ENCODE results near the gene SNX14. TPM values are rescaled to one million over a fixed set of nuclear protein-coding genes. Genes with fewer than 3 reads are reported as not detected.
"Not testable (repeated sequence)": the region's sequence is repeated elsewhere in the genome, so short reads cannot be mapped to it uniquely, and the experiment has no call there.

The SNX14 gene
- total RNA-seq, 1 donor: 117 TPM

GRCh38 chr6:85537055-85537494, 56.6 kb downstream of the SNX14 start:
- H3K4me1 ChIP-seq (ENCODE audit: insufficient read depth, low read length): no peaks in the 10 kb centered on the region
- no peak for DNase-seq (ENCODE audit: insufficient read length, low spot score, missing footprints)
- H3K27ac ChIP-seq (ENCODE audit: low read depth, low read length): no peak overlapping the region
- H3K79me2 ChIP-seq (ENCODE audit: insufficient read depth, low read length): no peaks in the 10 kb centered on the region
- peaks cover 20% of the 10 kb centered on the region for H3K36me3 ChIP-seq (ENCODE audit: insufficient read depth, low read length)
- no peak overlapping the region for H3K4me2 ChIP-seq (ENCODE audit: insufficient read depth, low read length)
- no peak overlapping the region for H2AFZ ChIP-seq (ENCODE audit: low read length)
- H3K4me3 ChIP-seq (ENCODE audit: insufficient read depth, low read length): no peak overlapping the region
- no peaks in the 10 kb centered on the region for H3K27me3 ChIP-seq (ENCODE audit: insufficient read depth, low read length)
- no peaks in the 10 kb centered on the region for H3K9me3 ChIP-seq (ENCODE audit: low read depth, low read length)
- peak; percentile 60 for TF ChIP-seq CTCF (IDR thresholded peaks at IDR 0.05; ENCODE audit: extremely low read depth, low read depth, low read length)
- H4K20me1 ChIP-seq (ENCODE audit: insufficient read depth, low read length): no peaks in the 10 kb centered on the region

DNA sequence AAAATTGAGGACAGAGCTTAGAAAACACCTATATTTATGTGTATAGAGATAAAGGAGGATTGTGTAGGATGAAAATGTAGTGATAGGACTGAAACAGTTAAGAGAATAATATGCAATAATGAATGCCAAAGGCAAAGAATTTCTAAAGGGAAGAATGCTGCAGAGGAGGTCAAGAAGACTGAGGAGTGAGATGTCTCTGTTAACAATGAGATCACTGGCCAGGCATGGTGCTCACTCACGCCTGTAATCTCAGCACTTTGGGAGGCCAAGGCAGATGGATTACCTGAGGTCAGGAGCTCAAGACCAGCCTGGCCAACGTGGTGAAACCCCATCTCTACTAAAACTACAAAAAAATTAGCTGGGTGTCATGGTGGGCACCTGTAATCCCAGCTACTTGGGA, 69.4 kb downstream of the SNX14 start:
- H4K20me1 ChIP-seq (ENCODE audit: insufficient read depth, low read length): not testable (repeated sequence)

DNA sequence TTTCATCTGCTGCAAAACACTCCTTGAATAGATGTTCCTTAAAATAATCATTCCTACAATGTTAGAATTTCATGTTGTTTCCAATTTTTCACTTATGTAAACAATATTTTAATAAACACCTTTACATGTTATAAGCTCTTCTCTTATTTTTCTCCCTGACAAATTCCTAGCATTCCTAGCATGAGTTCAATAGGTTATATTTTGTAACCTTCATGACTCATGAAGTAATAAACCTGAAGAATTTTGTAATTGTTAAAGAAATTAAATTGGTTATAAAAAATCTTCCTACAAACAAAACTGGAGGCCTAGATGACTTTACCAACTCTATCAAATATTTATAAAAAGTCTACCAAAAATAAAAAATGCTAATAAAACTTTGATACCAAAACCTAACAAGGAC, 77.5 kb downstream of the SNX14 start:
- Histone ChIP-seq H3K4me2 (ENCODE audit: insufficient read depth, low read length) (no peak overlapping the region), H3K27ac (ENCODE audit: low read depth, low read length) (no peak overlapping the region), H3K9me3 (ENCODE audit: low read depth, low read length) (no peaks in the 10 kb centered on the region), H3K36me3 (ENCODE audit: insufficient read depth, low read length) (peaks cover 34% of the 10 kb centered on the region), H3K4me3 (ENCODE audit: insufficient read depth, low read length) (no peak overlapping the region), H2AFZ (ENCODE audit: low read length) (no peak overlapping the region), H3K27me3 (ENCODE audit: insufficient read depth, low read length) (no peaks in the 10 kb centered on the region), H3K4me1 (ENCODE audit: insufficient read depth, low read length) (peaks cover 3% of the 10 kb centered on the region), H4K20me1 (ENCODE audit: insufficient read depth, low read length) (no peaks in the 10 kb centered on the region), H3K79me2 (ENCODE audit: insufficient read depth, low read length) (no peaks in the 10 kb centered on the region)
- peak; percentile 4 for DNase-seq (ENCODE audit: insufficient read length, low spot score, missing footprints)
- no peak for TF ChIP-seq CTCF (IDR thresholded peaks at IDR 0.05; ENCODE audit: extremely low read depth, low read depth, low read length)

More for the DNA sequence above, 69.4 kb downstream of the SNX14 start:
- not testable (repeated sequence) for DNase-seq (ENCODE audit: insufficient read length, low spot score, missing footprints); H3K4me2 ChIP-seq (ENCODE audit: insufficient read depth, low read length); H3K79me2 ChIP-seq (ENCODE audit: insufficient read depth, low read length); H3K4me3 ChIP-seq (ENCODE audit: insufficient read depth, low read length); H3K9me3 ChIP-seq (ENCODE audit: low read depth, low read length); H3K4me1 ChIP-seq (ENCODE audit: insufficient read depth, low read length); H3K27me3 ChIP-seq (ENCODE audit: insufficient read depth, low read length); H3K27ac ChIP-seq (ENCODE audit: low read depth, low read length); H2AFZ ChIP-seq (ENCODE audit: low read length)
- H3K36me3 ChIP-seq (ENCODE audit: insufficient read depth, low read length): peaks cover 33% of the 10 kb centered on the region

DNA sequence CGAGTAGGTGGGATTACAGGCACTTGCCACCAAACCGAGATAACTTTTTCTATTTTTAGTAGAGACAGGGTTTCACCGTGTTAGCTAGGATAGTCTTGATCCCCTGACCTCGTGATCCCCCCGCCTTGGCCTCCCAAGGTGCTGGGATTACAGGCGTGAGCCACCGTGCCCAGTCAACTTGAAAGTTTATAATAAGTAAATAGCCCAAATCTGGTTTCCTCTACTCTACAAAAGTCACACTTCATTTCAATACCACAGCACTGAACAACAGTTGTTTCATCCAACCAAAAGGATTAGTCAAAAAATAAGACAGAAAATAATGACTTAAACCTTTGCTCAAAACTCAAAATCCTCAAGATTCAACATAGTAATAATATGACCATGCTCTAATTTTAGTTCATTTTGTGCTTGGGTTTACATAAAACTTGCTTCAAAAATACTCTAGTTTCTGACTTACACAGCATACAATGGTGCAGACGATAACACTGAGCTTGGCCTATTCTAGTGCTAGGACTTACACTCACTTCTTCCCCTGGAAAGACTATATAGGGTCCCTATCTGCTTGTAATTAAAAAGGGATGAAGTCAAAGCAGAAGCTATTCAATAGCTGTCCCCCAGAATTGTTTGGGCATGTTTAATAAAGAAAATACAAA, 87.1 kb downstream of the SNX14 start:
- Histone ChIP-seq H3K9me3 (ENCODE audit: low read depth, low read length) (no peaks in the 10 kb centered on the region), H3K27me3 (ENCODE audit: insufficient read depth, low read length) (no peaks in the 10 kb centered on the region), H3K79me2 (ENCODE audit: insufficient read depth, low read length) (no peaks in the 10 kb centered on the region), H3K36me3 (ENCODE audit: insufficient read depth, low read length) (peaks cover 14% of the 10 kb centered on the region), H3K4me1 (ENCODE audit: insufficient read depth, low read length) (no peaks in the 10 kb centered on the region), H3K4me2 (ENCODE audit: insufficient read depth, low read length) (no peak overlapping the region), H4K20me1 (ENCODE audit: insufficient read depth, low read length) (no peaks in the 10 kb centered on the region), H2AFZ (ENCODE audit: low read length) (no peak overlapping the region), H3K27ac (ENCODE audit: low read depth, low read length) (no peak overlapping the region), H3K4me3 (ENCODE audit: insufficient read depth, low read length) (no peak overlapping the region)
- DNase-seq (ENCODE audit: insufficient read length, low spot score, missing footprints): no peak
- no peak for TF ChIP-seq CTCF (IDR thresholded peaks at IDR 0.05; ENCODE audit: extremely low read depth, low read depth, low read length)
